ENCODE results near the gene MRPL54.

Gene MRPL54

DNA sequence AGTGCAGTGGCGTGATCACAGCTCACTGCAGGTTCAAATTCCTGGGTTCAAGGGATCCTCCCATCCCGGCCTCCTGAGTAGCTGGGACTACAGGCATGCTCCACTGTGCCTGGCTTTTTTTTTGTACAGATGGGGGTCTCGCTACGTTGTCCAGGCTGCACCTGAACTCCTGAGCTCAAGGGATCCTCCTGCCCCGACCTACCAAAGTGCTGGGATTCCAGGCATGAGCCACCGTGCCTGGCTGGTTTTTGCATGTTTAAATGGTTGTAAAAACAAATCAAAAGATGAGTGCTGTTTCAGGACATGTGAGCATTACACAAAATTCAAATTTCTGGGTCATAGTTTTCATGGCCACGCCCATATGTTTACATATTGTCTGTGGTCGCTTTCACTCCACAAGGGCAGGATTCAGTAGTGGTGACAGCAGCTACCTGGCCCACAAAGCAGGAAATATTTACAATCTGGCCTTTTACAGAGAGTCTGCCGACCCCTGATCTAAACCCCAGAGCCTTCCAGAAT, 18.4 kb downstream of the MRPL54 start:
- no peak for TF ChIP-seq TAF1 (IDR thresholded peaks at IDR 0.05; ENCODE audit: borderline replicate concordance, low read depth, low read length)
- TF ChIP-seq POLR2A (IDR thresholded peaks at IDR 0.05; ENCODE audit: low read depth, low read length), result no peak
- no peak for TF ChIP-seq POLR2AphosphoS5 (IDR thresholded peaks at IDR 0.05; ENCODE audit: low read depth, low read length)
- FAIRE-seq (no peak), DNase-seq (ENCODE audit: insufficient read length) (no peak)

DNA sequence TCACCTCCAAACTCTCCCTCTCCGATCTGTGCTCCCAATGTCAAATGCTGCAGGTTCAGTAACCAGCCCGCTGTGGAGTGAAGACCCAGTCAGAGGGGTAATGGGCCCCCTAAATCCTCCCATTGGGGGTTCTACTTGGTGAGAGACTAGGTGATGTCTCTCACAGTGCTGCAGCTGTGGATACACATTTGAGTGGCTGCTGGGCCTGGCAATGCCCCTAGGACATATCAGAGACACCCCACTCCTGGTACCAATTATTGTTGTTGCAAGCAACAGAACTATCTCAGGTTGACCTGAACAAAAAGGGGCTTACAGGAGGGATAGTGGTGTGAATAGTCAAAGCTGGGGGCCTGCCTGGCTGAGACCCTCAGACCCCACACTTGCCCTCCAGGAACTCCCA, 19.1 kb downstream of the MRPL54 start:
- TF ChIP-seq TAF1 (IDR thresholded peaks at IDR 0.05; ENCODE audit: borderline replicate concordance, low read depth, low read length) (no peak), POLR2A (IDR thresholded peaks at IDR 0.05; ENCODE audit: low read depth, low read length) (no peak), POLR2AphosphoS5 (IDR thresholded peaks at IDR 0.05; ENCODE audit: low read depth, low read length) (no peak)
- DNase-seq (ENCODE audit: insufficient read length) (no peak), FAIRE-seq (no peak)

DNA sequence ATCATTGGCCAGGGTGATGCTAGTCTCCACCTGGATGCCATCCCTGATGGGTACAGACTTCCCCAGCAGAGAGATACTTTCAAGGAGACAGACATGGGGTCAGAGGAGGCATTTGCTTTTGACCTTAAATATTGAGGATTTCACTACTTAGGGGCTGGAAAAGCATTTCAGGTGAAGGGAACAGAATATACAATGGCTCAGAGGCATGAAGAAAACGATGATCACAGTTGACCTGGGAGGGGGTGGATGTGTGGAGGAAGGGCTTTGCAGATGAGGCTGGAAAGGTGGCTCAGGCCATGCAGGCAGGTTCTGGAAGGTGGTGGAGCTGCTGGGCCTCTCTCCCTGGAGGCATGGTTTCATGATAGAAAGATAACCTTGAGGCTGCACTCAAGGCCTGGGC, 19.8 kb downstream of the MRPL54 start:
- DNase-seq (ENCODE audit: insufficient read length) (no peak), FAIRE-seq (no peak)
- TF ChIP-seq POLR2AphosphoS5 (IDR thresholded peaks at IDR 0.05; ENCODE audit: low read depth, low read length) (no peak), TAF1 (IDR thresholded peaks at IDR 0.05; ENCODE audit: borderline replicate concordance, low read depth, low read length) (no peak)

DNA sequence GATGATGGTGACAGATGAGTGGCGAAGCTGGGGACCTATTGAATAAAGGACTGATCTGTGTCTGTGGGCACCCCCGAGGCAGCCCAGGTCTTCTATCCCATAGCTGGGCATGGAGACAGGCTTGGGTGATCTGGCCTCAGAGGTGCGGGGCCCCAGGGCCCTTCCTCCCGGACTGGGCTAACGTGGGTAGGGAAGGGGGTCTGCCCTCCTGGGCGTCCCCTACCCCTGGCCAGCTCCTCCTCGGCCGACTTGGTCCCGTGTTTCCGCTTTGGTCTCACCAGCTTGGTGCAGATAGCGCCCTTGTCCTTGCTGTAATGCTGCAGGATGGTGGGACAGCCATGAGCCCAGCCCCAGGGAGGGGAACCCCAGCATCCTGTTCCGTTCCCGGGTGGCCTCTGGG, 20.4 kb downstream of the MRPL54 start:
- DNase-seq (ENCODE audit: insufficient read length), result no peak
- FAIRE-seq, result no peak
- TF ChIP-seq TAF1 (IDR thresholded peaks at IDR 0.05; ENCODE audit: borderline replicate concordance, low read depth, low read length), result no peak
- TF ChIP-seq POLR2A (IDR thresholded peaks at IDR 0.05; ENCODE audit: low read depth, low read length), result no peak

DNA sequence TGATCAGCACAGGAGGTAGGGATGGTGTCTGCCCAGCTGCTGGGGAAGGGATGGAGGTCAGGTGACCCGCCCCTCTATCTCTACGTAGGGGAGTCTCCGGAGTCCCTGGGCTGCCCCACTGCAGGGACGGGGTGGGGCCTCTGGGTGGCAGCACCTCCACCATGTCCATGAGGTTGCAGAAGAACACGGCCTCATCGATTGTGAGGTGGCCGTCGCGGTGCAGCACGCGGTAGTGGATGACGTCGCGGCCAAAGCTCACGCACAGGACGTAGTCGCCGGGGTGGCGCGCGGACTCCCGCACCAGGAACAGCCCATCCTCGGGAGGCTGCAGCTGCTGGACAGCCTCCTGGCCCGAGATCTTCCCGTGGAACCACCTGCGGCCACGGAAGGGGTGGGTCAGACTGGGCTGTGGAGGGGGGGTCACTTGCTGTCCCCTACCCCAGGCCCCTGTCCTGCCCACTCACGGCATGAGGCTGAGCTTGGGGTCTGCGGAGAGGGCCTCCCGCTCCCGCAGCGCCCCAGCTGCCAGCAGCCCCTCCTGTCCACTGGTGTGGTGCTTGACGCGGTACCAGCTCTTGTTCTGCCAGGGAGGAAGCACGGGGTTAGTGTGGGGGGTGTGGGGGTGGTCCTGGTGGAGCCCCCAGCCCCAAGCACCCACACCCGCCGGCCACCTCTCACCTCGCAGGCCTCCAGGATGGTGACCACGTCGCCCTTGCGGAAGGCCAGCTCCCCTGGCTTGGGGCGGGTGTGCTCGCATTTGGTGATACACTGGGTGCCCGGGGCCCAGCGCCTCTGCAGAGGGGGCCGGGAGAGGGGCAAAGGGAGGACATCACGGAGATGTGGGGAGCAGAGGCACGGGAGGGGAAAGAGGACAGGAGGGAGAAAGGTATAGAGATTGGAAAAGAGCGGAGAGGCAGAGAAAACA, 21.4 kb downstream of the MRPL54 start:
- TF ChIP-seq TAF1 (IDR thresholded peaks at IDR 0.05; ENCODE audit: borderline replicate concordance, low read depth, low read length), result no peak
- FAIRE-seq (no peak), DNase-seq (ENCODE audit: insufficient read length) (no peak)

DNA sequence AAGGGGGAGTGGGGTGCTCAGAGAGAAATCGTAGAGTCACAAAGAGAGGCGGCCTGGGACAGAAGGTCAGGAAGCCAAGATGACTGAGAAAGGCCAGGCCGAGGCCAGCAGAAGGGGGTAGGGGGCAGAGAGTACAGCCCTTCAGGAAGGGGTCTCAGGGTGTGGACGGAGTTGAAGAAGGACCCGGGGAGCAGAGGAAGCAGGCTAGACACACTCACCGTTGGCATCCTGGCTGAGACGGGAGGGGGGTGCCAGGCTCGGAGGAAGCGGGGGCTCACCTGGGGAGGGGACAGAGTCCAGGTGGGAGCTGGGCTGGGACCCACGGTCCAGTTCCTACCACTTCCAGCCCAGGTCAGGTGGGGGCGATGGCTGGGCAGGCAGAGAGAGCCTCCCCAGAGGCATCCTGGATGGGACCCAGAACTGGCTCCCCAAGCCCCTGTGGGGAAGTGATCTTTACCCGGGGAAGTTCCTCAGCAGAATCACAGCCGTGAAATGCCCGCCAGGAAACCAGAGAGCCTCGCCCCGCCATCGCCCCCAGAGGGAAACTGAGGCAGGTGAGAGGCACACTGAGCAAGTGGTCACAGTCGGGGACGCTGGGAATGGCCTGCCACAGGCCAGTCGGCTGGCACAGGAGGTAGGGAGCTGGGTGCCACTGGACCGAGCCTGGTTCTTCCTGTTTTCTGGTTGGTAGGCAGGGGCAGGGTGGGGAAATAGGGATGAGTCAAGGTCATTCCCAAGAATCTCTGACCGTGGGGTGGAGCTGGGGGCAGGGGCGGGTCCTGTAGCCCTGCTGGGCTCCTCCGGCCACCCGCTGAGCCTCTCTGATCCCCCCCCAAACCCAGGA, 22.3 kb downstream of the MRPL54 start:
- FAIRE-seq (no peak), DNase-seq (ENCODE audit: insufficient read length) (no peak)
- TF ChIP-seq POLR2AphosphoS5 (IDR thresholded peaks at IDR 0.05; ENCODE audit: low read depth, low read length) (no peak), POLR2A (IDR thresholded peaks at IDR 0.05; ENCODE audit: low read depth, low read length) (no peak), TAF1 (IDR thresholded peaks at IDR 0.05; ENCODE audit: borderline replicate concordance, low read depth, low read length) (no peak)

DNA sequence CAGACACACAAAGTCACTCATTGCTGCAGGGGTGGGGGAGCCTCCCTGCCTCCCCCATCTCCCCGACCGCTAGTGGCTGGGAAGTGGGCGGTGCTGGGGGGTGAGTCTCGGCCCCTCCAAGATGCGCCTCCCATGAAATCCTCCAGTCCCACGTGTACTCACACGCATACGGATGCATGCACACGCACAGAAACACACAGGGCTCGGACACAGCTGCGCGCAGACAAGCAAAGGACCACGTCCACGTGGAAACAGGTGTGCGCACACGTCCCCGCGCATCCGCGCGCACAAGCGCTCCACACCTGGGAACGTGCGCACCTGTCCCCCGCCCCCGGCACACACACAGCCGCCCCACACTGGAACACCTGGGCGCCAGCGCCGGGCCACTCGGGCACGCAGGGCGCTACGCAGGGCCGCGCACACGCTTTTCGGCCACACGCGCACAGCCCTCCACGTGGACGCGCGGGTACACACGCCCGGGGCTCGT, 23.0 kb downstream of the MRPL54 start:
- DNase-seq (ENCODE audit: insufficient read length) (no peak), FAIRE-seq (no peak)
- no peak for TF ChIP-seq POLR2A (IDR thresholded peaks at IDR 0.05; ENCODE audit: low read depth, low read length)
- TF ChIP-seq POLR2AphosphoS5 (IDR thresholded peaks at IDR 0.05; ENCODE audit: low read depth, low read length), result no peak
- no peak for TF ChIP-seq TAF1 (IDR thresholded peaks at IDR 0.05; ENCODE audit: borderline replicate concordance, low read depth, low read length)

DNA sequence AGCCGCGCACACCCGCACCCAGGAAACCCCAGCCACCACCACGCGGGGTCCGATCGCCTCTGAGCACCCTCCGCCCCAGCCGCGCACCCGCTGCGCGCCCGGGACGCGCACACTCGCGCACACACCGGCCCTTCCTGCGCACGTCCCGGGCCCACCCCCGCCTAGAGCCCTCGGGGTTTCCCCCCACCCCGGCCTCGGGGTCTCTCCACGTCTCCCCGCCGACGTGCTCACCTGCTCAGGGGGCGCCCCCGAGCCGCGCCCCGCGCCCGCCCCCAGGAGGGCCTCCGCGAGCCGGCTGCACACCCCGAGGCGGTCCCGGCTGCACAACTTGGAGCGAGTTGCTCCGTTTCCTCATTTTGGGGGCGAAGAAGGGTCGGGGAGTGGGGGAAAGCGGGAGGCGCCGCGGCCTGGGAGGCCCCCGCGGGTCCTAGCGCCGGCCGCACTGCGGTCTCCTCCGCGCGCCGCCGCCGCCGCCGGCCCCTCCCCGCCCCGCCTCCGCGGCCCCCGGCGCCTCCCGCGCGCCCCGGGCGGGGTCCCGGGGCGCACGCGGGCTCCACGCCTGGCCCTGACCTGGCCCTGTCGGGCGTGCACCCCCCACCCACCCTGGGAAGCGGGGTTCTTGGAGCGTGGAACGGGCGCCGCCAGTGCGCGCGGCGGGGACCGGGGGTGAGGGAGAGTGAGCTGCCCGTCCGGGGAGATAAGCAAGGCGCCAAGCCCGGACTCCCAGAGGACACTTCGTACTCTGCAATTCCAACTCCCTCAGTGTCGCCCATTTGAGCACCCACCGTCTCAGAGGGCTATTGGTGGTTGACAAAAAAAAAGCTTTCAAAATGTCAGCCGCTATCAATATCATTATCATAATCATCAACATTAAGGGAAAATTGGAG, 23.7 kb downstream of the MRPL54 start, which contains the start of gene MATK:
TSS of gene MATK (minus strand) at position 444 of the 887 bp plus-strand sequence. CDS start 1,246 bp downstream, outside the sequence.
- DNase-seq (ENCODE audit: insufficient read length), result no peak
- TF ChIP-seq TAF1 (IDR thresholded peaks at IDR 0.05; ENCODE audit: borderline replicate concordance, low read depth, low read length), result no peak
- TF ChIP-seq POLR2A (IDR thresholded peaks at IDR 0.05; ENCODE audit: low read depth, low read length), result no peak
- no peak for TF ChIP-seq POLR2AphosphoS5 (IDR thresholded peaks at IDR 0.05; ENCODE audit: low read depth, low read length)
- FAIRE-seq, result no peak

DNA sequence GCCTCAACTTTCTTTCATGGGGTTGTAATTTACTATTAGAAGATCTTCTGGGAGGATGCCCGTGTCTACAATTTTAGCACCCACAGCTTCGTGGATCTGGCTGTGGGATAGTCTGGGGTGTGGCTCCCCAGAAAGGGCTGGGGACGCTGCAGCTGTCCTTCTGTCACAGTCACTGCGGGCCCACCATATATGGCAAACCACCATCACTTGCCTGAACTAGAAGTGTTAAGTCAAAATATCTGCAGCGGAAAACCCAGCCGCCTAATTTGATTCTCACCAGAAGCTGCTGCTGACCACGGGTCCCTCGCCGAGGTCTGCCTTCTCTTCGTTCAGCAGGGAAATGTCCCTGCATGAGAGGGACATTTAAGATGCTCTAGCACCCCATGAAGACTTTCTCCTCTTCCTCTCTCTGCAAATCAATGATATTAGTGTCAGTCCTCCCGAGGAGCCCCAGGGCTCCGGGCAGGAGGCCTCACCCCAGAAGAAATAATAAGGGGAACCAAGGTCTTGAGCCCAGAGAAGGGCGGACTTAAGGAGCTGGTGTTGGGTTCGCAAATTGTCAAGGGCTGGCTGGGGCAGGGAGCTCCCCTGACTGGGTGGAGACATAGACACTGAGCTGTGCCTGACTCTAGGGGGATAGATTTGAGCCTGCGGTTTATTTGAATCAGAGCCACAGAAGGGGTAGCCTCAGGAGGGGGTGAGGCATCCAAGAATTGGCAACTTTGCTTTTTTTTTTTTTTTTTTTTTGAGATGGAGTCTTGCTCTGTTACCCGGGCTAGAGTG, 26.7 kb downstream of the MRPL54 start:
- no peak for FAIRE-seq
- TF ChIP-seq POLR2A (IDR thresholded peaks at IDR 0.05; ENCODE audit: low read depth, low read length), result no peak
- no peak for TF ChIP-seq POLR2AphosphoS5 (IDR thresholded peaks at IDR 0.05; ENCODE audit: low read depth, low read length)
- TF ChIP-seq TAF1 (IDR thresholded peaks at IDR 0.05; ENCODE audit: borderline replicate concordance, low read depth, low read length), result no peak
- no peak for DNase-seq (ENCODE audit: insufficient read length)

DNA sequence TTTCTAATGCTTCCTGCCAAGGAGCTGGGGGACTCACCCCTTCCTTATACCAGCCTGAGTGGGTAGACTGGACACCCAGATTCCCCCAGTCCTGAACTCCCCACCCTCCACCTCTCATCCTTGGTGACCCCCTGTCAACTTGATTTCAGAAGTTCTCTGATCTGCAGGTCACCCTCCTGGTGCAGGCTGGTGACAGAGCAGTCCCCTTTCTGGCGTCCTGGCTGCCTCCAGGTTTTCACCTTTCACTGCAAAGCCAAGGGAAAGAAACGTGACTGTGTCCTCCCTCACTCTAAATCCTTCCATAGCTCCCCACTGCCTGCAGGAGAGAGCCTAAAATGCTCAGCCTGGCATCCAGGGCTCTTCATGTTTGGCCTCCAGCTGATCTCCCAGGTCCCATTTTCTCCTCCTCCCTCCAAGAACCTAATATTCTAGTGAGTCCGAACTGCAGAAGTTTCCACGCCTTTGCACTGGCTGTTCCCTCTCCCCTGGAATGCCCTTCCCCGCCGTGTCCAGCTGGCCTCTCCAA, 27.8 kb downstream of the MRPL54 start:
- TF ChIP-seq POLR2AphosphoS5 (IDR thresholded peaks at IDR 0.05; ENCODE audit: low read depth, low read length) (no peak), POLR2A (IDR thresholded peaks at IDR 0.05; ENCODE audit: low read depth, low read length) (no peak), TAF1 (IDR thresholded peaks at IDR 0.05; ENCODE audit: borderline replicate concordance, low read depth, low read length) (no peak)
- no peak for FAIRE-seq

More for the DNA sequence above, 27.8 kb downstream of the MRPL54 start:
- no peak for DNase-seq (ENCODE audit: insufficient read length)
